OCI-LY1 (cell line): ENCODE results near the gene SELENOV.

Experiments
- H2AFZ ChIP-seq: fragments of 200-600 bp; sonication (generic), shearing (Covaris generic); 2 replicates; pipeline ENCODE4 v1.6.0; 2014; ENCODE audit warnings: antibody characterized with exemption, mild to moderate bottlenecking, low read length
- H3F3A ChIP-seq: fragments of 200-600 bp; sonication (generic), shearing (Covaris generic); 2 replicates; pipeline ENCODE4 v1.6.0; 2014; ENCODE audit warnings: mild to moderate bottlenecking, antibody characterized with exemption, low read length, moderate library complexity; ENCODE audit not compliant: insufficient read depth
- H3K27ac ChIP-seq: fragments of 200-600 bp; sonication (generic); 2 replicates; pipeline ENCODE4 v1.5.1; 2014; ENCODE audit warnings: low read length, mixed run types, mild to moderate bottlenecking, low read depth; ENCODE audit not compliant: poor library complexity, severe bottlenecking
- H3K27me3 ChIP-seq: fragments of 200-600 bp; sonication (generic); 2 replicates; pipeline ENCODE4 v1.6.0; 2014; ENCODE audit warnings: antibody characterized with exemption, mild to moderate bottlenecking, low read length, moderate library complexity; ENCODE audit not compliant: insufficient read depth
- H3K36me3 ChIP-seq: fragments of 200-600 bp; sonication (generic); 2 replicates; pipeline ENCODE4 v1.6.1; 2014; ENCODE audit warnings: mild to moderate bottlenecking, antibody characterized with exemption, low read length, moderate library complexity, mixed read lengths; ENCODE audit not compliant: insufficient read depth
- H3K4me1 ChIP-seq: fragments of 200-600 bp; sonication (generic); 2 replicates; pipeline ENCODE4 v1.5.1; 2014; ENCODE audit warnings: mild to moderate bottlenecking, low read length, moderate library complexity; ENCODE audit not compliant: insufficient read depth, severe bottlenecking
- H3K4me2 ChIP-seq: fragments of 200-600 bp; sonication (generic), shearing (Covaris generic); 2 replicates; pipeline ENCODE4 v1.6.1; 2014; ENCODE audit warnings: low read length
- H3K4me3 ChIP-seq: fragments of 200-600 bp; sonication (generic); 2 replicates; pipeline ENCODE4 v1.5.1; 2014; ENCODE audit warnings: low read length, low read depth, mild to moderate bottlenecking, mixed read lengths; ENCODE audit not compliant: poor library complexity, severe bottlenecking
- H3K79me2 ChIP-seq: fragments of 200-600 bp; shearing (Covaris generic); 2 replicates; pipeline ENCODE4 v1.6.1; 2016; ENCODE audit warnings: mixed run types, low read length, mixed read lengths; ENCODE audit not compliant: insufficient read depth
- H3K9ac ChIP-seq: fragments of 200-600 bp; sonication (generic), shearing (Covaris generic); 2 replicates; pipeline ENCODE4 v1.6.1; 2014; ENCODE audit warnings: mild to moderate bottlenecking, low read length, mixed read lengths
- H3K9me2 ChIP-seq: fragments of 200-600 bp; sonication (generic), shearing (Covaris generic); 2 replicates; pipeline ENCODE4 v1.6.1; 2014; ENCODE audit warnings: low read depth, mild to moderate bottlenecking, low read length, mixed read lengths
- H3K9me3 ChIP-seq: fragments of 200-600 bp; shearing (Covaris generic); 2 replicates; pipeline ENCODE4 v1.6.1; 2014; ENCODE audit warnings: low read length, mixed read lengths
- H4K20me1 ChIP-seq: fragments of 200-600 bp; sonication (generic), shearing (Covaris generic); 2 replicates; pipeline ENCODE4 v1.6.0; 2016; ENCODE audit warnings: mild to moderate bottlenecking, low read length; ENCODE audit not compliant: insufficient read depth
- EZH2 ChIP-seq: fragments of 200-600 bp; sonication (generic), shearing (Covaris generic); IDR thresholded peaks from 2 replicates; pipeline ENCODE4 v1.8.0; 2017; ENCODE audit warnings: borderline replicate concordance, mixed run types, mild to moderate bottlenecking, antibody characterized with exemption, low read length, moderate library complexity, mixed read lengths
- TF ChIP-seq, protein P1 (sequence below): fragments of 200-600 bp; sonication (generic), shearing (Covaris generic); IDR thresholded peaks from 2 replicates; pipeline ENCODE4 v1.5.1; 2017; ENCODE audit warnings: mild to moderate bottlenecking, antibody characterized with exemption, low read length, moderate library complexity, mixed read lengths

SELENOV gene

DNA sequence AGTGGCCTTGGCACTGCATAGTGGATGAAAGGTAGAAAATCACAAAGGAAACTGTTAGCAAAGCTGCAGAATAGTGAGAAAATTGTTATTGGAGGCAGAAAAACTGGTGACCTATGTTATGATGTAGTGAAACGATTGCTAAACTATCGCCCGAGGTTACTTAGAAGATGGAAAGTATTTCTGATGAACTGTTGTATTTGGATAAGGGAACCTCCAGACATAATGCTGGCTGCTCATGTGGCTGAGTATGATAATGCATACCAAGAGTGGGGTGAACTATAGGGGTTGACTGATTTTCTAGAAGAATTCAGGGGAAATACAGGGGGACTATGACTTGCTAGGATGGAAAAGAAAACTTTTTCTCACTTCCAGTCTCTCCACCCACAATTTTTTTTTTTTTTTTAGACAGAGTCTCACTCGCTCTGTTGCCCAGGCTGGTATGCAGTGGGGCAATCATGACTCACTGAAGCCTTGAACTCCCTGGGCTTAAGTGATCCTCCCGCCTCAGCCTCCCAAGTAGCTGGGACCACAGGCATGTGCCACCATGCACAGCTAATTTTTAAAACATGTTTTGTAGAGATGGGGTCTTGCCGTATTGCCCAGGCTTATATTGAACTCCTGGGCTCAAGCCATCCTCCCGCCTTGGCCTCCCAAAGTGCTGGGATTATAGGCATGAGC is 29.4 kb downstream of the SELENOV start:
- H3K79me2 ChIP-seq, result 0 out of 2 replicates have a peak, but pooled peaks cover under 1% of the 10 kb centered on the region
- no peaks in the 10 kb centered on the region for H4K20me1 ChIP-seq
- H3K4me3 ChIP-seq, result no peak overlapping the region
- H3K4me2 ChIP-seq, result no peak overlapping the region
- H3K9ac ChIP-seq, result no peak overlapping the region
- no peaks in the 10 kb centered on the region for H3K36me3 ChIP-seq
- TF ChIP-seq, protein P1, sequence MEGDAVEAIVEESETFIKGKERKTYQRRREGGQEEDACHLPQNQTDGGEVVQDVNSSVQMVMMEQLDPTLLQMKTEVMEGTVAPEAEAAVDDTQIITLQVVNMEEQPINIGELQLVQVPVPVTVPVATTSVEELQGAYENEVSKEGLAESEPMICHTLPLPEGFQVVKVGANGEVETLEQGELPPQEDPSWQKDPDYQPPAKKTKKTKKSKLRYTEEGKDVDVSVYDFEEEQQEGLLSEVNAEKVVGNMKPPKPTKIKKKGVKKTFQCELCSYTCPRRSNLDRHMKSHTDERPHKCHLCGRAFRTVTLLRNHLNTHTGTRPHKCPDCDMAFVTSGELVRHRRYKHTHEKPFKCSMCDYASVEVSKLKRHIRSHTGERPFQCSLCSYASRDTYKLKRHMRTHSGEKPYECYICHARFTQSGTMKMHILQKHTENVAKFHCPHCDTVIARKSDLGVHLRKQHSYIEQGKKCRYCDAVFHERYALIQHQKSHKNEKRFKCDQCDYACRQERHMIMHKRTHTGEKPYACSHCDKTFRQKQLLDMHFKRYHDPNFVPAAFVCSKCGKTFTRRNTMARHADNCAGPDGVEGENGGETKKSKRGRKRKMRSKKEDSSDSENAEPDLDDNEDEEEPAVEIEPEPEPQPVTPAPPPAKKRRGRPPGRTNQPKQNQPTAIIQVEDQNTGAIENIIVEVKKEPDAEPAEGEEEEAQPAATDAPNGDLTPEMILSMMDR, result no peak
- TF ChIP-seq EZH2, result no peak
- no peaks in the 10 kb centered on the region for H3F3A ChIP-seq
- no peak overlapping the region for H2AFZ ChIP-seq
- H3K27me3 ChIP-seq, result no peaks in the 10 kb centered on the region
- no peaks in the 10 kb centered on the region for H3K9me2 ChIP-seq
- H3K4me1 ChIP-seq, result peaks cover 8% of the 10 kb centered on the region
- no peaks in the 10 kb centered on the region for H3K9me3 ChIP-seq
- H3K27ac ChIP-seq, result no peak overlapping the region

DNA sequence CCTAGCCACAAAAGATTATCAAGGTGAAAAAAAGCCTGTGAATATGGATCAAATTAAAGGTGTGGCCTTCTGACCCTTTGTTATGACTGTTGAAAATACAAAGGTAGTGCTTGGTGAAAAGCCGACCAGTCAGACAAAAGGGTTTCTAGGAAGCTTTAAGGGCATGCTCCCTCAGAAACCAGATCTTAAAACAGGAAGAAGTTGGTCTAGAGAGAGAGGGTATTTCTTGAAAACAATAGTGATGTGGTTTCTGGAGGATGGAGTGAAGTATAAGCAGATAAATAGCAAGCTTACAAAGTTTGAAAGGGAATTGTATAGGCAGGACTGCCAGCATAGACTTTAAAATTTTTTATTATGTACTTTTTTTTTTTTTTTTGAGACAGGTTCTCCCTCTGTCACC is 30.0 kb downstream of the SELENOV start:
- no peaks in the 10 kb centered on the region for H3K79me2 ChIP-seq
- no peak for TF ChIP-seq EZH2
- TF ChIP-seq, protein P1, result no peak
- no peaks in the 10 kb centered on the region for H3K9me2 ChIP-seq
- H3K36me3 ChIP-seq, result no peaks in the 10 kb centered on the region
- no peaks in the 10 kb centered on the region for H3K27me3 ChIP-seq
- H4K20me1 ChIP-seq, result no peaks in the 10 kb centered on the region
- no peak overlapping the region for H3K4me3 ChIP-seq
- no peak overlapping the region for H3K4me2 ChIP-seq
- no peaks in the 10 kb centered on the region for H3F3A ChIP-seq
- H3K27ac ChIP-seq, result no peak overlapping the region
- no peaks in the 10 kb centered on the region for H3K9me3 ChIP-seq
- H3K4me1 ChIP-seq, result peaks cover 8% of the 10 kb centered on the region
- H3K9ac ChIP-seq, result no peak overlapping the region
- H2AFZ ChIP-seq, result no peak overlapping the region

DNA sequence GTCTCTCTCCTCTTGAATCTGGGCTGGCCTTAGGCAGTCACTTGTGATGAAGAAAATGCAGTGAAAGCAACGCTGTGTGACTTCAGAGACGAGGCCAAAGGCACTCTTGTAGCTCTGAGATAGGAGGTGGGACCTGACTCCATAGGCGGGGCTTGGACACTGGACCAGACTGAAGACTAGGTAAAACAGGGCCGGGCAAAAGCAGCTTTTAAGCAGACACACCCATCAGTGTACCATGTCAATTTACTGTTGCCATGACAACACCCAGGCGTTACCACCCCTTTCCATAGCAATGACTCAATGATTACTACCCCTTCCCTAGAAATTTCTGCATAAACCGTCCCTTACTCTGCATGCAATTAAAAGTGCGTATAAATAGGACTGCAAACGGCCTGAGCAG is 31.7 kb downstream of the SELENOV start:
- Histone ChIP-seq H2AFZ (no peak overlapping the region), H3K9ac (no peak overlapping the region), H3K4me1 (peaks cover 4% of the 10 kb centered on the region), H3K27me3 (no peaks in the 10 kb centered on the region), H3K9me3 (no peaks in the 10 kb centered on the region), H3K4me3 (no peak overlapping the region), H3K27ac (no peak overlapping the region), H4K20me1 (no peaks in the 10 kb centered on the region), H3K4me2 (no peak overlapping the region), H3K79me2 (no peaks in the 10 kb centered on the region), H3K36me3 (no peaks in the 10 kb centered on the region), H3K9me2 (no peaks in the 10 kb centered on the region), H3F3A (no peaks in the 10 kb centered on the region)
- TF ChIP-seq, protein P1, result no peak
- TF ChIP-seq EZH2, result no peak
